KOPT-K1 (cell line): ENCODE results near the gene METTL15.
"Not testable (repeated sequence)": the region's sequence is repeated elsewhere in the genome, so short reads cannot be mapped to it uniquely, and the experiment has no call there.

Experiments used
- H3K27ac ChIP-seq: fragments of 200-600 bp; sonication (generic); 2 replicates; pipeline ENCODE4 v1.5.1; 2016; ENCODE audit warnings: antibody characterized with exemption, mild to moderate bottlenecking, low read depth, low read length; ENCODE audit not compliant: poor library complexity, severe bottlenecking
- H3K36me3 ChIP-seq: fragments of 200-600 bp; sonication (generic); 2 replicates; pipeline ENCODE4 v1.5.1; 2017; ENCODE audit warnings: antibody characterized with exemption, mild to moderate bottlenecking, low read length, moderate library complexity; ENCODE audit not compliant: insufficient read depth
- H3K9me3 ChIP-seq: fragments of 200-600 bp; sonication (generic); 2 replicates; pipeline ENCODE4 v1.5.1; 2017; ENCODE audit warnings: antibody characterized with exemption, low read length, mild to moderate bottlenecking; ENCODE audit not compliant: insufficient read depth, poor library complexity, severe bottlenecking

METTL15 gene

GRCh38 chr11:28107750-28108618, at the start of gene METTL15, which contains the start of gene KIF18A:
TSS of gene METTL15 (plus strand) at chr11:28108388. CDS start at chr11:28113335, 4,947 bp downstream.
TSS of gene KIF18A (minus strand) at chr11:28108156. CDS start at chr11:28097947, 10,209 bp downstream.
- H3K36me3 ChIP-seq = peaks cover 9% of the 10 kb centered on the region; the same call in 1 of the 2 replicates
- peak within 1 kb of the TSS; percentile 85 for H3K27ac ChIP-seq
- H3K9me3 ChIP-seq = no peaks in the 10 kb centered on the region

GRCh38 chr11:28071305-28071704, 36.9 kb upstream of the METTL15 start:
- H3K9me3 ChIP-seq = no peaks in the 10 kb centered on the region
- H3K36me3 ChIP-seq = peaks cover 89% of the 10 kb centered on the region
- no peak overlapping the region for H3K27ac ChIP-seq

GRCh38 chr11:28072321-28072720, 35.9 kb upstream of the METTL15 start:
- Histone ChIP-seq H3K9me3 (no peaks in the 10 kb centered on the region), H3K27ac (no peak overlapping the region), H3K36me3 (peaks cover 93% of the 10 kb centered on the region)

- peaks cover 99% of the 10 kb centered on the region for H3K36me3 ChIP-seq
- H3K9me3 ChIP-seq = no peaks in the 10 kb centered on the region
Observed at GRCh38 chr11:28077521-28077920, 30.7 kb upstream of the METTL15 start.

GRCh38 chr11:28083118-28083517, 25.1 kb upstream of the METTL15 start:
- Histone ChIP-seq H3K36me3 (peaks cover 93% of the 10 kb centered on the region), H3K9me3 (no peaks in the 10 kb centered on the region), H3K27ac (no peak overlapping the region)

More at GRCh38 chr11:28077521-28077920, 30.7 kb upstream of the METTL15 start:
- H3K27ac ChIP-seq = no peak overlapping the region

- Histone ChIP-seq H3K9me3 (no peaks in the 10 kb centered on the region), H3K27ac (no peak overlapping the region), H3K36me3 (peaks cover 89% of the 10 kb centered on the region)
Observed at GRCh38 chr11:28086569-28086968, 21.6 kb upstream of the METTL15 start.

GRCh38 chr11:28087192-28087591, 21.0 kb upstream of the METTL15 start:
- H3K36me3 ChIP-seq = peaks cover 89% of the 10 kb centered on the region
- H3K9me3 ChIP-seq, H3K27ac ChIP-seq: not testable (repeated sequence)

- H3K36me3 ChIP-seq = peaks cover 89% of the 10 kb centered on the region
- H3K9me3 ChIP-seq, H3K27ac ChIP-seq: not testable (repeated sequence)
Observed at GRCh38 chr11:28087693-28088092, 20.5 kb upstream of the METTL15 start.

- no peak overlapping the region for H3K27ac ChIP-seq
Observed at GRCh38 chr11:28089378-28089777, 18.8 kb upstream of the METTL15 start.

GRCh38 chr11:28090052-28090749, 18.0 kb upstream of the METTL15 start:
- Histone ChIP-seq H3K36me3 (peaks cover 91% of the 10 kb centered on the region), H3K27ac (no peak overlapping the region), H3K9me3 (no peaks in the 10 kb centered on the region)

More at GRCh38 chr11:28089378-28089777, 18.8 kb upstream of the METTL15 start:
- Histone ChIP-seq H3K36me3 (peaks cover 91% of the 10 kb centered on the region), H3K9me3 (no peaks in the 10 kb centered on the region)

GRCh38 chr11:28092786-28093185, 15.4 kb upstream of the METTL15 start:
- Histone ChIP-seq H3K36me3 (peaks cover 94% of the 10 kb centered on the region), H3K9me3 (no peaks in the 10 kb centered on the region), H3K27ac (no peak overlapping the region)

- H3K27ac ChIP-seq = no peak overlapping the region
- H3K36me3 ChIP-seq = peaks cover 51% of the 10 kb centered on the region
Observed at GRCh38 chr11:28098257-28098656, 9.9 kb upstream of the METTL15 start.

GRCh38 chr11:28099715-28100114, 8.5 kb upstream of the METTL15 start:
- no peaks in the 10 kb centered on the region for H3K9me3 ChIP-seq
- H3K36me3 ChIP-seq = peaks cover 37% of the 10 kb centered on the region
- no peak overlapping the region for H3K27ac ChIP-seq

More at GRCh38 chr11:28098257-28098656, 9.9 kb upstream of the METTL15 start:
- H3K9me3 ChIP-seq = no peaks in the 10 kb centered on the region

- peaks cover 27% of the 10 kb centered on the region for H3K36me3 ChIP-seq
Observed at GRCh38 chr11:28100665-28101064, 7.5 kb upstream of the METTL15 start.

GRCh38 chr11:28102300-28102699, 5.9 kb upstream of the METTL15 start:
- not testable (repeated sequence) for H3K9me3 ChIP-seq, H3K27ac ChIP-seq
- peaks cover 11% of the 10 kb centered on the region for H3K36me3 ChIP-seq

More at GRCh38 chr11:28100665-28101064, 7.5 kb upstream of the METTL15 start:
- Histone ChIP-seq H3K9me3 (no peaks in the 10 kb centered on the region), H3K27ac (no peak overlapping the region)
